NCI-H1436 treated with DMSO at 0.1 percent for 48 hours (cell line): ENCODE data around the gene LYPD6.

Experiments used
- DNase-seq: peaks from one replicate; lab custom pipeline; 2025; lab: John Stamatoyannopoulos, UW

Gene LYPD6

DNA sequence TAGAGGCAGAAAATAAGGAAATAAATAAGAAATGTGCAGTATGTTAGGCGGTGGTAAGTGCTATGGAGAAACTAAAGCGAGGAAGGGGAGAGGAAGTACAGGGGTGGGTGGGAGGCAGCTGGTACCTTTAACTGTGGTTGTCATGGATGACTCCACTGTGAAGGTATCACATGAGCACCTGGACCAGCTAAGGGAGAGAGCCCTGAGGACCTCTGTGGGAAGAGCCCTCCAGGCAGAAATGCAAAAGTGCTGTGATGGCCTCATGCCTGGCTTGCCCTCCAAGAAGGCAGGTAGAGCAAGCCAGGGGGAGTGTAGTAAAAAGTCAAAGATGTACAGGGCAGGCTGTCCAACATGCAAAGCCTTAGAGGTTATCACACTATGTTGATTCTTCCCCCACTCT lies 17.9 kb downstream of the LYPD6 start:
- DNase-seq = no peak

DNA sequence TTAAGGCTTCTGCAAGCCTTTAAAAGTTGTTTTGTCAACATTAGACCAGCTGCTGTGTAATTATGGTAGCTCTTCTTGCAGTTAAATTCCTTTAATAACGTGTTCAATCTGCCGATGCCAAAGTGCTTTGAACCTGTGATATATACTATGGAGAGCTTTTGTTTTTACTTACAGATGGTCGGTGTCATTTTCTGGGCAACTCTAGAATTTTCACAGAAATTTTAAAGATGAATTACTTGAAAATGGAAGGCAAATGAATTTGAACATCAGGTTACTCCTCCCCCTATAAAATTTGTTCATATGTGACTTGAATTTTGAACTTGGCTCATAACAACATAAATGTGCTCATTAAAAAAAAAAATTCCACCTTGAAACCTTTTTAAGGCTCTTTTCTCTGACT lies 23.0 kb downstream of the LYPD6 start:
- no peak for DNase-seq

DNA sequence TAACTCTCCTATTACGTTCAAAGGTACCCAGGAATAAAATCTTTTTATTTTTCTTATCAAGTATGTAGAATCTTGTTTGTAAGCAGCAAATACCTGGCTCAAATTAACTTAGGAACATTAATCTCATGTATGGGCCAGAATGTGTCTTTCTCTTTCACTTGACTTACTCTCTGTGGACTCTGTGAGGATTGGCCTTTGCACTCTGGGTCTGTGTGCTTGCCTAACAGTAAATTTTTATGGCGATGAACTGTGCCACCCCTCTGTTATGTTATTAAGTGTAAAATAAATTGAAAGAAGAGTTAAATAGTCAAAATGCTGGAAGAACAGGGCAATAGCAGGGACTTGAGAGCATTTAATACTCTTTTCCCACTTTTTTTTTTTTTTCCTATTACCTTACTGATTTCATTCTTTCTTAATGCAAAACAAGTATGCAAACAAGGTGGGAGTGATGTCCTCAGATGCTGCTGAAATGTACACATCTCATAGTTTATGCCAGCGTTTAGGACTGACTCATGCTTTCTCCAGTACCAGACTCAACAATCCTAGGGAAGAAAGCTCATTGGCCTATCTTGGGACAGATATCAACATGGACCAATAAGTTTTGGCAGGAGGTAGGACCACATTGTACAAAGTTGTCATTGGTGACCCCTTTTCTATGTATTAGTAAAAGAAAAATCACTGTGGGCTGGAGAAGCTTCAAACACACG lies 25.5 kb downstream of the LYPD6 start:
- no peak for DNase-seq

DNA sequence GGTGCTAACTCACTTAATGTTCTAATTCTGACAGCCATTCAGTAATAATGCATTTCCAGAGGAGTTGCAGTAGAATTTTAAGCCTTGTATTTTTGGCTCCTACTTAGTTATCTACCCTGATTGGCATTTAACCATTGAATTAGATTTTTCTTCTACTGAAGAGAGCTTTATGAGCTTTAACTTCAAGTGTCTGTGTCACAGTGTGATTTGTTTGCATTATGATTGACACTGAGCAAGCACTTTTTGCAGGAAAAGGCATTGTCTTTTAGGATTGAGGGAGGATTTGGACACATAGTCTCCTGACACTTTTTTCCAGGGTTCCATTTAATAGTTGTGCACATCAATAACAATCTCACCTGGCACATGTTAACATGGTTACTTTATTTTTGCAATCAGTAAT lies 26.7 kb downstream of the LYPD6 start:
- DNase-seq = no peak

DNA sequence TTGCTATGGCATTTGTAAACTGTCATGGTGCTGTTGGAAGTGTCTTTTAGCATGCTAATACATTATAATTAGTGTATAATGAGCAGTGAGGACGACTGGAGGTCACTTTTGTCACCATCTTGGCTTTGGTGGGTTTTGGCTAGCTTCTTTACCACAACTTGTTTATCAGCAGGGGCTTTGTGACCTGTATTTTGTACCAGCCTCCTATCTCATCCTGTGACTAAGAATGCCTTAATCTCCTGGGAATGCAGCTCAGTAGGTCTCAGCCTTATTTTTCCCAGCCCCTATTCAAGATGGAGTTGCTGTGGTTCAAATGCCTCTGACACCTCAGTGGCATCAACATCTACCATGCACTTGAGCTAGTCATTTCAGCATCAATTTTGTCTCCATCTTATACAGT lies 29.7 kb downstream of the LYPD6 start:
- no peak for DNase-seq

DNA sequence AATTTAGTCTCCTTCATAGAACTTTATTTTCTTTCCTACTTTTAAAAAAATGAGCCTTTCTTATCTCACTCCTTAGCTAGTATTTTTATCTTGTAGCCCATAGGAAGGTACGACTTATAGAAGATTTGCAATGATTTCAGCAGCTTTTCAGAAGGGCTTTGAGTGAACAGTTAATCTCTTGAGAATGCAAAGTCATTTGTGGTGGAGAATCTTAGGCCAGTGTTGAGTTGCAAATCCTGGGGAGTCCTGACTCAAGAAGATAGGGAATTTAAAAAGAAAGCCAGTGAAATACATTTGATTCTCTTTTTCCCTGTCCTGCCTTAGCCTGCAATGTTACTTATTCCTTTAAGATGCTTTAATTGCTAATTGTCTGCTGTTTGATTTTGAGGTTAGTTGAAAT lies 33.6 kb downstream of the LYPD6 start:
- DNase-seq = no peak

DNA sequence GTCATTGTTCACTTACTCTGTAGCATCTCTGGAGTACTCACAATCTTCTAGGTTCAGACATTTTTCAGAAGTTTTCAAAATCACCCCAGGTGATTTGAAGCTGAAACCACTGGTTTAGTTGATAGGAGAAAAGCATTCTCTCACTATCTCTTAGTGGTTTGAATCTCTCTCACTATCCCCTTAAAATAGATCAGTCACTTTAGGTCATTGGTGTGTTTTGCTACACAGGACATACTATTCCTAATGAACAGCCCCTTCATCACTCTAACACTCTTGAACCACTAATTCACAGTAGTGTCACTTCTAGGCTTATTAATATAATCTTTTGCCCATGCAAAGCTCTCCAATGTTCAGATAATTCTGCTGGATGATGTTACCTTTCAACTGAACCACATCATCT lies 34.5 kb downstream of the LYPD6 start:
- no peak for DNase-seq

DNA sequence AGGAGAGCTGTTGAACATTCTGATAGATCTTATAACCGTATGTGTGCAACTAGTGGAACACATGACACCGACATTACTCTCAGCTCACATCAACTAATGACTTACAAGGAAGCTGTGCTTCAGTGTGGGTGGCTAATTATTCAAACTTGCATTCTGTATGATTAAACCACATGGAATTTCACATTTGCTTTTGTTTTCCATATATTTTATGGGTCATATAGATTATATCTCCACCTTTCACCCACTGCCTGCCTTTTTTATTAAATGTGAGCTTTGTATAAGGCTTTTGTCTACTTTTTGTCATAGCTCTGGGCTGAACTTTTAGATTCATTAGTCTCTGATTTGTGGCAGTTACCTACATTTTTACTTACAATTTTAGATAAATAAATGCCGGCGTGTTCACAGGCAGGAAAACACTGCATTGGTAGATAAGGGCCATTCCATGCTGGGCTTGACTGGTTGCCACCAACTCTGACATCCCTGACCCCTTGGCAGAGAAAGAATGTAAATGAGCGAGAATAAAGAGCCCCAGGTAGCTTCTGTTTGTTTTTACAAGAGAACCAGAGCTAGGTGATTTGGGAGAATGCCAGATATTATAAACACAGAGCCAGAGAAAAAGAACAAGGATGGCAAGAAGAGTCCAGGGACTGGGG lies 35.7 kb downstream of the LYPD6 start:
- no peak for DNase-seq

DNA sequence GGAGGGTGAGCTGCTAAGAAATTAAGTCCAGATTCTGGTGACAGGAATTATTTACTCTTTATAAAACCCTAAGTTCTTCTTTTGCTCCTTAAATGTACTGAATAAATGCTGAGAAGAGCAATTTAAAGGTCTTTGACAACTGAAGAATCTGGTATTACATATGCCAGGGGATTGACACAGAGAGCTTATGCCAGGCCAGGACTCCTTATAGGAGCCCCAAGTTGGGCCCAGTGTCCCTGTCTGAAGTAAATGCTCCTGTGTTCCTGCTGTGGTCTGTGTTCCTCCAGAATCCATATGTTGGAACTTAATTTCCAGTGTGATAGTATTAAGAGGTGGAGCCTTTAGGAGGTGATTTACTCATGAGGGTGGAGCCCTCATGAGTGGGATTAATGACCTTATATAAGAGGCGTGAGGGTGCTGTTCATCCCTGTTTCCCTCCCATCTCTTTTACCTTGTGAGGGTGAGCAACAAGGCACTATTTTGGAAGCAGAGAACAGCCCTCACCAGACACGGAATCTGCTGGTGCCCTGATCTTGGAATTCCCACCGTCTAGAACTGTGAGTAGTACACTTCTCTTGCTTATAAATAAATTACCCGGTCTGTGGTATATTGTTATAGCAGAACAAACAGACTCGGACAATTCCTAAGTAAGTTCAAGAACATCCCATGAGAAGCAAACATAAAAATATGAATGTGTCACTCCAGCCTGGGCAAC lies 39.8 kb downstream of the LYPD6 start:
- no peak for DNase-seq

DNA sequence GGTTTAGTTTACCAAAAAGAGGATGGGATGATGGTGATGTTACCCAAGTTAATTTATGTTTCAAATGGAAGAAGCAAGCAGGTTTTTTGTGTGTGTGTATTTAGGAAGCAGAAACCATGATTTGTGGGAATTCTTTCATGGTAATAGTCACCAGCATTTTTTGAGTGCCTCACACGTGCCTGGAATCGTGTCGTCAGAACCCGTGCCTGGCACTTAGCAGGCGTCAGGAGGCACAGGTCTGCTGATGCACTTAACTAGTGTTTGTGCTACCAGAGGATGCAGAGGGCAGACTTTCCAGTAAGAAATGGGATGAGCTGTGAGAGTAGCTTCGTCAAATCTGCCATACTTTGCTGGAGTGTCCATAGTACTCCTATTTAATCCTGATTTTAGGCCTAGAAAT lies 41.1 kb downstream of the LYPD6 start:
- DNase-seq = no peak

DNA sequence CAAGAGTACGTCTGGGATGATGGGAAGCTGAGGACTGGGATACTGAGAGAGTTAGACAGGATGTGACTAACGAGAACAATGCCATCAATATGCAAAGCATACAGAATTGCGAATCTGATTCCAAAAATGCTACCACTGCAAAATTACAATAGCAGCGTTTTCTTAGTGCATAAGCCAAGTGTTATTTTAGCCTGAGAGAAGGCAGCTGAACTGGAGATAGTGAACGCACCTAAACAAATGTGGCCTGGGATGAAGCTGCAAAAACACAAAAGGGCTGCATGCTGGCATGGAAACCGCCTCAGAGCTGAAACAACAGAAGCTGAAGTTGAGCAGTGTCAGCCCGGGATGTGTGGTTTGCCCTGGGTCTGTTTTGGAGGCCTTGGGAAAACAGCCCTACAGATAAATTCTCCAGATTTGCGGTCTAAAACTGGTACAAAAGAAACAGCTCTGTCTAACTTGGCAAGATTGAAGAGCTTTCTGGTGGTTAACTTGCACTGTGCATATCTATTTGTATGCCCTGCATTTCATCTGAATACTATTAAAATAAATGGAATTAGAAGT lies 45.5 kb downstream of the LYPD6 start:
- DNase-seq = no peak

DNA sequence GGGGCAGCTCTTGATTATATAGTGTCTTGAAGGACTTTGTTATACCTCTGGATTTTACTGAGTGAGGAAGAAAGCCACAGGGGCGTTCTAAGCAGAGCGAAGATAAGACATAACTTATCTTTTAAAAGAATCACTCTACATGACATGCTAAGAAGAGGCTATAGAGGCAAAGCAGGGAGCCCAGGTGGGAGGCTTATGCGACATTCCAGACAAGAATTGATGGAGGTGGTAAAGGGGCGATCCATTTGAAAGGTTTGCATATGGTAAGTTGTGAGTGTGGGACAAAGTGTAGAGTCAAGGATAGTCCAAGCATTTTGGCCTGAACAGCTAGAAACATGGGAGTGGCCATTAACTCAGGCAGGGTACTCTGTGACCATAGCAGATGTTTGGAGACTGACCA lies 49.8 kb downstream of the LYPD6 start:
- DNase-seq = no peak

DNA sequence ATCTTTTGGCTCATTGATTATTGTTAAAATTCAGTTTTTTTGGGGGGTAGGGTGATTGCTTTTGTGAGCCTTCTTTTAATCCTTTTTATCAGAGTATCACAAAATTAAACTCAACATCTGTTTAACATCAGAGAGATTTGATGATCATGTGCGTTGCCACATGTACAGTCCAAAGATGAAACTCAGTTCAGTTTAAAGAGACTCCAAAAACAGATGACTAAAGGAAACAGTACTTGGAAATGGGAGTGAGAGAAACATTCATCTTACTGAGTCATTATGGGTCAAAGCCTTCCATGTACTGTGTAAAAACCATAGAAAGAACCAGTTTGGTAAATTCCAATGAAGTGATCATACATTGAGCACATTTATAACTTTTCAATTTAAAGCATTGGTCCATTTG lies 53.0 kb downstream of the LYPD6 start:
- DNase-seq = no peak

DNA sequence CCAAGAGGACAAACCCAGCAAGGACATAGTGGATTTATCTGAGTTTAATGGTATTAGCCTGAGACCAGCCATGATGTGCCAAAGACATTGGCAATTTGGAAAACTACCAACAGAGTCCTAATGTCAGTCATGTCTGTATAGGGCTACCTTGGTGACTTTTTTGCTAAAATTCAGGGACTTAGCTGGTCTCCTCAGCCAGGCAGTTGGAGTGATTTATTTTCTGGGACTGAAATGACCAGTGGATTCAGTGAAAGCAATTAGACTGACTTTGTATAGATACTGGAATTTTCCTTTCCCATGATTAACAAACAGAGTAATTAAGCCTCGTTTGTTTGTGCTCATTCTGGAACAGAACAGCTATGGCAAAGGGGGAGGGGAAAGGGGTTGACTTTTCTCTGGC lies 55.0 kb downstream of the LYPD6 start:
- DNase-seq = no peak

DNA sequence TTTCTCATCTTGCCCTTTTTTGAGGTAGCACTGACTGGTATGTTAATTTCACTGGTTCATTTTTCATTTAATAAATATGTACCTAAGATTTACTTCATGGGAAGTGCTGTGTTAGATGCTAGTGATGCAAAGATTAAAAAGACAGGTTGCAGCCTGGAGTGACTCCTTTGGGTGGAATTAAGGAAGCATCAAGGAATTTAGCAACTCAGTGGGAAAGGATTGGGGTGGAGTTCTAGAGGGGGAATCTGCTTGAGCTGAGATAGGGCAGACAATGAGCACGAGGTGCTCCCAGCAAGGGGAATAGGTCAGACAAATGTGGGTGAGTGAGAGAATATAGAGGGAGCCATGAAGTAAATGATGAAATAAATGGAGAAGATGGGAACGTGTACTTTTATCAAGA lies 57.0 kb downstream of the LYPD6 start:
- no peak for DNase-seq

DNA sequence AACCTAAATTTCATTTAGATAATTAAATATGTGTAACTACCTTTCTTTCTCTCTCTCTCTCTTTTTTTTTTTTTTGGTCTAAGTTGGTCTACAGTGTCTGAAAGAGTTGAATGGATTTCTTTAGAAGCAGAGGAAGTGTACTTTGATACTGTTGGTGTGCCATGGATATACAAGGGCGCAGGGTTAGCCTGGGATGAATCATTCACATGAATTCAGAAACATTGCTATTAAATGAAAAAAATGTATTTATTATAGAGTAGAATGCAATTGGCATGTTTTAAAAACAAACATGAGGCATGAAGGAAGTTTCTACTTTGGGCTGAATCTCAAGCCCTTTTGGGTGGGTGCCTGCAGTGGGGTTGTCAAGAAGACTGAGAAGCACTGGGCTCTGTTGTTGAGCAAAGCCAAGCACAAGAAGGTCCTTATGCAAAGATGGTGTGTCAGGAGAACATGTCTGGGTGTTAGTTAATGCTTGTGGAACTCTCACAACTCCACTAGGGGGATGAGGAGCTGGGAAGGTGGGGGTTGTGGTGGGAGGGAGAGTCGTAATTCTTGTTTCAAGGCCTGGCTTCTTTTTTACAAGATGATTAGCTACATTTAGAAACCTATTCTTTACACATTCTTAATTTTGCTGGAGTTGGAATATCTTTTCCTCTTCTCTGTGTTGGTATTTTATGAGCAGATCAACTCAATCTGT lies 57.9 kb downstream of the LYPD6 start:
- DNase-seq = no peak

DNA sequence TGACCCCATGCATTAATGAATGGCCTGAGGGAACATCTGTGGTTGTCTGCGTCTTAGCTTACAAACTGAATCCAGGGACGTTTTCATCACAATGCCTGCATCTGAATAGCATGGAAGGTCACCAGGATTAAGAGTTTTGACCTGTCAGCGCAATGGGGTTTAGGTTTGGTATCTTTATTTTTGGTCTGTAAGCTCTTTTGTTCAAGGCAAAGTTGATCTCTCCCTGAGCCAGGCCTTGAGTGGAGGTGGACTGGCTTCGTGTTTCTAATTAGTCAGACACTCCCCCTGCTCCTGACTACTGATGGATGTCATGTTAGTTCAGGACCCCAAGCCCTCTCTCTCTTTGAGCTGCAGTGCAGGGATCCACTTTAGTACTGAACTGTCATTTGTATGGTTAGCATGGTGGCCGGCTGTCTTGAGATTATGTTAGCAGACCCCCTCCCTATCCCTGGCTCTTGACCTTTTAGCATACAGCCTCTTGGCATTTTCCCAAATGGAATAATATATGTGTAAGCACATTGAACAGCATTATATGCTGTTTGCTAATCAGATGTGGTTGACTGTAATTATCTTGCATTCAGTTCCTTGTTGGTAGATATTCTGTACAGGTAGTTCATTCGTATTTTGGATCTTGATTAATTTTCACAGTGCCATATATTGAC lies 59.2 kb downstream of the LYPD6 start:
- DNase-seq = no peak

DNA sequence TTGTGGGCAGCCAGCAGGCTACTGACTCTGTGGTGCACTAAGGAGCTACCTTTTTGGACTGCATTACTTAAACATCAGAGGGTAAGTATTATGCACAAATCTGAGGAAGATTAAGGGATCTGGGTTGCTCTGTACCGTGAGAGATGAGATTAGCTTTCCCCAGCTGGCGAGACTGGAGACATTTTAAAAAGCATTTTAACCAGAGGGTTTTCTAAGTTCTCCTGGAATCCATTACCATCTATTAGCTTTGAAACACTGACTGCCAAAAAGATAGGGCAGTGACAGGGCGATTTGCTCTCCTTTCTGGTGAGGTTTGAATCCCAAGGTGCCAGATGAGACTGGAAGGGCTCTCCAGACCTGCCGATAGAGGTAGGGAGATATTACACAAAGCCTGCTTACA lies 63.2 kb downstream of the LYPD6 start:
- DNase-seq = no peak

DNA sequence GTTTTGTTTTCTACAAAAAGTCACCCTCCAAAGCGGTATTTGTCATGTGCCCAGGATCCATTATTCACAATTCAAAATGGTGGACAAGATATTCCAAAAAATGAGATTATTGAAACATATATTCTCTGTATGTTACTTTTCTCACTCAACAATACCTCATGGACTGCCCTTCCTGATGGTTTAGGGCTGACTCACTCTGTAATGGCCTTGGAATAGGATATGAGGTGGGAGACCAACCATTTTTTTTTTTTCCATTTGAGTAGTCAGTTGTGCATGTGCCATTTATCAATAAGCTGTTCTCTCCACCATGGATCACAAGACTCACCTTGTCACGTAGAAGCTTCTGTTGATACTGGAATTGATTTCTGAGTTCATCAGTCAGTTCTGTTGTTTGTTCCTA lies 64.5 kb downstream of the LYPD6 start:
- DNase-seq = no peak

DNA sequence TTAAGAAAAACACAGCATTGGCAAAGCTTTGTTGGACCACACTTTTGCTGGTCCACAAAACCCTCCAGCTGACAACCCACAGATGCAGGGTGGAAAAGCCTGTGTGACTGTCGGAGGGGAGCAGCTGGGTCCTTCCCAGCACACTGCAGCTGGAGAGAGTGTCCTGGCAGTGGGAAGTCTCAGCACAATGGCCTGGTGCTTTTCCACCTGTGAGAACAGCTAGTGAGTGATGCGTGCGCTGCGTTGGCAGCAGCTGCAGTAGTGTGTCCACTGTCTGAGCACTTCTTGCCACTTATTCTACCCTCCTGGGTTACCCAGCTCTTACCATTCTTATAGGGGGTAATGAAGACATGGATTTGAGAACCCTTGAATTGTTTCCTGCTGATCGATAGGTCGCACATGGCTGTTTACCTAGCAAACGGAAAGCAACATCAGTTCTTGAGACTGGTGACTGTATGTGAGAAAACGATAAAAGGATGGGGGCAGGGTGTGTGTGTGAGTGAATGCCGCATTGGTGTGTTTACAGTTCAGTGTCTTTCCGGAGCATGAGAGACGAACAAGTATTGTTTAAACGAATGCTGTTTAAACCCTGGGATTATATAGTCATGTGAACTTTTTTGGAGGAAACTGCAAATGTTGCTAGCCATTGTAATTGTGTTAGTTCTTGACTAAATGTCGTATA lies 69.7 kb downstream of the LYPD6 start:
- DNase-seq = no peak

DNA sequence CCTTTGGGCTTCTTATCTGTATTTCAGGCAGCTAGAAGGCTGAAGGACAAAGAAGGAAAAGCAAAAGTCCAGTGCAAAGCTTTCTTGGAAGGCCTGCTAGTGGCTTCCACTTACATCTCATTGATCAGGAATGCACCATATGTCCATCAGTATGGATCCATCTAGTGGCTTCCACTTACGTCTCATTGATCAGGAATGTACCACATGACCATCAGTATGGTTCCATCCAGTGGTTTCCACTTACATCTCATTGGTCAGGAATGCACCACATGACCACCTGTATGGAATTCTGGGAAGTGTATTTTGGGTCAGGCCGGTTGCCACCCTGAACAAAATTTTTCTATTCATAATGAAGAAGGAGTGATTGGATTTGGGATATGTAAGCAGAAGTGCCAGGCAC lies 70.6 kb downstream of the LYPD6 start:
- no peak for DNase-seq
